Activated naive CD8-positive, alpha-beta T cell treated with anti-CD3 and anti-CD28 coated beads, Interleukin-2, amount 10 ng/mL, durations not matched to agents 7 days and 5 days (primary cell): Measurements from ENCODE around the gene CLIC3. TPM values are rescaled to one million over a fixed set of nuclear protein-coding genes. Genes with fewer than 3 reads are reported as not detected.

Experiments used
- ATAC-seq: fragments of 150-1000 bp; cut with Tn5 transposase; one replicate; pipeline ENCODE4 v1.10.0; 2021; ENCODE audit warnings: low read depth, moderate library complexity
- POLR2A ChIA-PET: fragments of 350-600 bp; sonication (Branson Sonifier 250); formaldehyde crosslinking; loops from one replicate; lab custom pipeline; 2021; ENCODE audit warnings: antibody characterized with exemption; lab: Charles Lee
- DNase-seq: peaks from one replicate; pipeline ENCODE4 v3.0.0; 2021
- H3K27ac Mint-ChIP-seq: one replicate; pipeline ENCODE4 v1.8.0; 2022; ENCODE audit warnings: mild to moderate bottlenecking, mixed read lengths
- H3K27me3 Mint-ChIP-seq: one replicate; pipeline ENCODE4 v1.8.0; 2022; ENCODE audit warnings: mild to moderate bottlenecking, moderate library complexity, mixed read lengths
- H3K36me3 Mint-ChIP-seq: one replicate; pipeline ENCODE4 v1.8.0; 2021; ENCODE audit warnings: mild to moderate bottlenecking, mixed read lengths
- H3K4me1 Mint-ChIP-seq: one replicate; pipeline ENCODE4 v1.8.0; 2021; ENCODE audit warnings: mixed read lengths
- H3K4me3 Mint-ChIP-seq: one replicate; pipeline ENCODE4 v1.8.0; 2022; ENCODE audit warnings: mild to moderate bottlenecking, moderate library complexity, mixed read lengths
- H3K9me3 Mint-ChIP-seq: one replicate; pipeline ENCODE4 v1.8.0; 2021; ENCODE audit warnings: mixed read lengths
- total RNA-seq, 2 experiments: library from RNA; stranded (reverse); gene quantifications; one replicate each; pipeline ENCODE4 v1.2.3, GENCODE V29; 2021

CLIC3 gene
- 10 to 100 TPM; 13.3 to 14.7 TPM for total RNA-seq

DNA sequence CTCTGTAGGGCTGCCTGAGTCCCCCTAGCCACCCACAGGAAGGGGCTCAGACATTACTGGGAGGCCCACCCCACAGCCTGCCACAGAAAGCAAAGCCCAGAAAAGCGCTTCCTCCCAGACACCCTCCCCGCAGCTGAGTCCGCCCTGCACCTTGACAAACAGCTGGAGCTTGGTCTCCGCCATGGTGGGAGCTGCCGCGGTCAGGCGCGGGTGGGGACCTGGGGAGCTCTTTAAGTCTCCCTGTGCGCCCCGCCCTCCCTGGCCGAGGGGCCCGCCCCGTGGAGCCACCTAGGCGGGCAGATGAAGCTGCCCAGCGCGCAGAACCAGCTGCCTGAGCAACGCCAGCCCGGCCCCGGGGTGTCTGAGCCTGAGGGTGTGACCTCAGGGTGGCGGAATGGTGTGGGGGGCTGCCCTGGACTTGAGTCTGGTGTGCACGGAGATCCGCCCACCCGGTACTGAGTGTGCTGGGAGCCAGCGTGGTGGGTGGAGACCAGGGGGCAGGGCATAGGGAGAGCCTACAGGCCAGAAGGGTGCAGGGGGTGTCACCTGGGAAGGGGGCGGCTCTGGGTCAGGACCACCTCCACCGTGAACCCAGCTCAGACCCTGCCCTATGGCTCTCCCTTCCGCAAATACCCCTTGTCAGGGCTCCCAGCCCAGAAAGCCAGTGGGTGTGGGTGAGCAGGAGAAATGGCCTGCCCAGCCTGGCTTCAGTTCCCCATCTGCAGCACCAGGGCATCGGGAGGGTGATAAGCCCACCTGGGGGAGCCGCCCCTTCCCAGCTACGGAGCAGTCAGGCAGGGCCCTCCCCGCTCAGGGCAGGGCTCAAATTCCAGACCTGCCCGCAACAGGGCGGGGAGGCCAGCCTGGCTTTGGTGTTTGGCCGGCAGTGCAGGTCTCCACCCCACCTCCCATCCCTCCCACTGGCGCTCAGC, at the start of gene CLIC3:
Gene CLIC3 (minus strand): TSS at position 208 of the 932 bp plus-strand sequence. CDS start 25 bp downstream, at position 183.
- peaks cover 34% of the 10 kb centered on the region for H3K4me1 Mint-ChIP-seq
- POLR2A ChIA-PET: interaction anchor here (0.9 to 1.7 kb wide), 11 partner anchors 18 to 133 kb away, joined by 3 to 10 read pairs (median 3); partner anchors contain the start of genes C8G and MAN1B1
- no peaks in the 10 kb centered on the region for H3K9me3 Mint-ChIP-seq
- peak; percentile 73 for DNase-seq
- ATAC-seq: peak; percentile 10
- peak within 1 kb of the TSS; percentile 64 for H3K4me3 Mint-ChIP-seq
- peaks cover 2% of the 10 kb centered on the region for H3K36me3 Mint-ChIP-seq
- H3K27ac Mint-ChIP-seq: peak within 1 kb of the TSS; percentile 82
- H3K27me3 Mint-ChIP-seq: peaks cover 2% of the 10 kb centered on the region

GRCh38 chr9:137045294-137046087, 49.1 kb upstream of the CLIC3 start:
- Mint-ChIP-seq H3K27me3 (peaks cover 31% of the 10 kb centered on the region), H3K27ac (no peak overlapping the region), H3K4me1 (peaks cover 10% of the 10 kb centered on the region), H3K36me3 (no peaks in the 10 kb centered on the region), H3K4me3 (peak overlapping the region; percentile 71), H3K9me3 (no peaks in the 10 kb centered on the region)
- ATAC-seq: peak; percentile 23
- DNase-seq: no peak
- POLR2A ChIA-PET: interaction anchor here (0.6 to 1.4 kb wide), 3 partner anchors 19 to 80 kb away, joined by 3 to 5 read pairs (median 4); partner anchors contain the start of gene SAPCD2

DNA sequence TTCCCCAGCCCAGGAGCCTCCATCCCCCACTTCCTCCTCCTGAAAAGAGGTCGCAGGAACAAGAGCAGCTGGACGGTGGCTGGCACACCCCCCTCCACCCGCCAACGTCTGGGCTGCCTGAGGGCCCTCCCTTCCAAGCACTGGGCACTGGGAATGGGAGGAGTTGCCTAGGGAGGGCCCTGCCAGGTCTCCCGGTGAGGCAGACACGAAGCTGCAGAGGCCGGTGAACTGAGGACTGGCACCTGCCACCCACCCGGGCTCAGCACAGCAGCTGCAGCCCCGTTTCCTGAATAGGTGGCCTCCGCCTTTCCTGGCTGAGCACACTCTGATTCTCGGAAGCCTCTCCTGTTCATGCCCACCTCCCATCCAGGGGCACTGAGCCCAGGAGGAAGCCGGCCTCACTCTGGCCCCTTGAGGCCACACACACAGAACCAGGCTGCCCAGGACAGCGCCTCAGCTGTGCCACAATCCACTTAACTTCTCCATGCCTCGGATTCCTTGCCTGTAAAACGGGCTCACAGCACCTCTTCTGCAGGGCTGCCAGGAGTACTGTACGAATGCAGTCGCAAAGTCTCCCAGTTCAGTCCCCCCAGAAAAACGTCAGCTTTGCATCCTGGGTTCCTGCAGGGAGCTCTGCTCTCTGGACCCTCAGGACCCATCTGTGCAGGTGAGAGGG, 48.3 kb upstream of the CLIC3 start:
- peak overlapping the region; percentile 71 for H3K4me3 Mint-ChIP-seq
- DNase-seq: peak; percentile 48
- H3K27ac Mint-ChIP-seq: no peak overlapping the region
- H3K27me3 Mint-ChIP-seq: peaks cover 24% of the 10 kb centered on the region
- no peaks in the 10 kb centered on the region for H3K36me3 Mint-ChIP-seq
- peaks cover 10% of the 10 kb centered on the region for H3K4me1 Mint-ChIP-seq
- no peak for ATAC-seq
- no peaks in the 10 kb centered on the region for H3K9me3 Mint-ChIP-seq
- POLR2A ChIA-PET: interaction anchor here (0.6 to 1.0 kb wide), 2 partner anchors 26 to 79 kb away, joined by 3 to 4 read pairs; partner anchors contain the start of gene SAPCD2

GRCh38 chr9:137044037-137044436, 47.7 kb upstream of the CLIC3 start:
- H3K9me3 Mint-ChIP-seq: no peaks in the 10 kb centered on the region
- H3K27ac Mint-ChIP-seq: no peak overlapping the region
- ATAC-seq (no peak), DNase-seq (no peak)
- H3K4me3 Mint-ChIP-seq: no peak overlapping the region
- H3K4me1 Mint-ChIP-seq: peaks cover 8% of the 10 kb centered on the region
- H3K27me3 Mint-ChIP-seq: peaks cover 20% of the 10 kb centered on the region
- POLR2A ChIA-PET: interaction anchor here (1.0 kb wide), 1 partner anchor 26 kb away, joined by 3 read pairs; the partner anchor contains the start of gene SAPCD2
- no peaks in the 10 kb centered on the region for H3K36me3 Mint-ChIP-seq

GRCh38 chr9:137042751-137043727, 46.7 kb upstream of the CLIC3 start:
- ATAC-seq: no peak

GRCh38 chr9:137041124-137041523, 44.8 kb upstream of the CLIC3 start:
- Mint-ChIP-seq H3K27ac (no peak overlapping the region), H3K4me1 (peaks cover 8% of the 10 kb centered on the region), H3K36me3 (no peaks in the 10 kb centered on the region), H3K27me3 (peaks cover 7% of the 10 kb centered on the region), H3K9me3 (no peaks in the 10 kb centered on the region), H3K4me3 (no peak overlapping the region)
- DNase-seq: no peak
- ATAC-seq: no peak
- POLR2A ChIA-PET: no interaction called here

More at GRCh38 chr9:137042751-137043727, 46.7 kb upstream of the CLIC3 start:
- H3K36me3 Mint-ChIP-seq: no peaks in the 10 kb centered on the region
- H3K4me1 Mint-ChIP-seq: peaks cover 8% of the 10 kb centered on the region
- POLR2A ChIA-PET: no interaction called here
- no peak overlapping the region for H3K4me3 Mint-ChIP-seq
- peaks cover 16% of the 10 kb centered on the region for H3K27me3 Mint-ChIP-seq
- H3K27ac Mint-ChIP-seq: no peak overlapping the region
- DNase-seq: no peak
- H3K9me3 Mint-ChIP-seq: no peaks in the 10 kb centered on the region

- ATAC-seq (no peak), DNase-seq (no peak)
- POLR2A ChIA-PET: no interaction called here
- Mint-ChIP-seq H3K36me3 (no peaks in the 10 kb centered on the region), H3K4me3 (no peak overlapping the region), H3K27ac (no peak overlapping the region), H3K27me3 (peaks cover 7% of the 10 kb centered on the region), H3K9me3 (no peaks in the 10 kb centered on the region), H3K4me1 (peaks cover 8% of the 10 kb centered on the region)
These were observed 44.2 kb upstream of the CLIC3 start for GRCh38 chr9:137040568-137040967.

DNA sequence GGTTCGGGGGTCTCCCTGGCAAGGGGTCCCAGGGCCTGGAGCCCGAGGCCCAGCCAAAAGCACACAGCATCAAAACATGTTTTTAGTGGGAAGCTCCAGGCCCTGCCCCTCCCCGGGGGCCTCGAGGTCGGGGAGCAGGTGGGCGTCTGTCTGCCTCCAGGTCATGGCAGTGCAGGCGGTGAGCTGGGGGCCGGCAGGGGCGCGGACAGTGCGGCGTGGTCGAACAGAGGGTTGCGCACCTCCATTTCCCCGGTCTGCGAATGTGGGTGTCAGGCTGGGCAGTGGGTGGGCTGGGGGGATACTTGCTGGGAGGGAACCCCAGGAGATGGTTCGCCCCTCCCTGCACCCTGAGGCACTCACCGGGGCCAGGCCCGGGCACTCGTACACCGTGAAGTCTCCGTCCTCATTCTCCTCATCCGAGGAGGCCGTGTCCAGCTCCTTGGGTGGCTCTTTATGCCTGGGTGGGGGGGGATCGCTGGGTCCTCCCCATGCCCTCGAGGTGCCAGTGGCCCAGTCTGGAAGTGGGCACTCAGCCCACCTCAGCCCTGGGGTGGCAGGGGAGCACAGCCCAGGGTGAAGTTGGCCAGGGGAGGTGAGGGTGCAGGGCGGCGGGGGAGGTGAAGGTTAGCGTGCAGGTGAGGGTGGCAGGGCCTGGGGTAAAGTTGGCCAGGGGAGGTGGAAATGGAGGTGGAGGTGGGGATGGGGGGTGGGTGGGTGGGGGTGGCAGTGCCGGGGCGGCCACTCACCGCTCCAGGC, 43.4 kb upstream of the CLIC3 start:
- no peak overlapping the region for H3K27ac Mint-ChIP-seq
- POLR2A ChIA-PET: no interaction called here

GRCh38 chr9:137038916-137039315, 42.5 kb upstream of the CLIC3 start:
- H3K36me3 Mint-ChIP-seq: no peaks in the 10 kb centered on the region
- no peak for DNase-seq
- H3K27ac Mint-ChIP-seq: no peak overlapping the region
- H3K9me3 Mint-ChIP-seq: no peaks in the 10 kb centered on the region
- no peak overlapping the region for H3K4me3 Mint-ChIP-seq
- POLR2A ChIA-PET: interaction anchor here (1.0 kb wide), 1 partner anchor 10 kb away, joined by 3 read pairs; no protein-coding TSS in a partner anchor
- H3K4me1 Mint-ChIP-seq: peaks cover 5% of the 10 kb centered on the region
- ATAC-seq: no peak
- H3K27me3 Mint-ChIP-seq: peaks cover 1% of the 10 kb centered on the region

More for the DNA sequence above, 43.4 kb upstream of the CLIC3 start:
- ATAC-seq: no peak
- Mint-ChIP-seq H3K27me3 (peaks cover 3% of the 10 kb centered on the region), H3K9me3 (no peaks in the 10 kb centered on the region), H3K4me1 (peaks cover 6% of the 10 kb centered on the region), H3K36me3 (no peaks in the 10 kb centered on the region), H3K4me3 (no peak overlapping the region)
- DNase-seq: no peak

DNA sequence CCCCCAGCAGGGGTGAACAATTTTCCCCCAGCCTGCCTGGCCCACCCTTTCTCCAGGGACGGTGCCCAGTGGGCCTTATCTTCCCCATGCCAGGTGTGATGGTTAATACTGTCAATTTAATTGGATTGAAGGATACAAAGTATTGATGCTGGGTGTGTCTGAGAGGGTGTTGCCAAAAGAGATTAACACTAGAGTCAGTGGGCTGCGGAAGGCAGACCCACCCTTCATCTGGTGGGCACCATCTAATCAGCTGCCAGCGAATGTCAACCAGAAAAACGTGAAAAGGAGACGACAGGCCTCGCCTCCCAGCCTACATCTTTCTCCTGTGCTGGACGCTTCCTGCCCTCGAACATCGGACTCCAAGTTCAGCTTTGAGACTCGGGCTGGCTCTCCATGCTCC, 41.1 kb upstream of the CLIC3 start:
- Mint-ChIP-seq H3K27me3 (no peaks in the 10 kb centered on the region), H3K36me3 (no peaks in the 10 kb centered on the region), H3K4me1 (peaks cover 8% of the 10 kb centered on the region), H3K9me3 (no peaks in the 10 kb centered on the region), H3K27ac (no peak overlapping the region), H3K4me3 (no peak overlapping the region)
- POLR2A ChIA-PET: interaction anchor here (1.3 kb wide), 1 partner anchor 21 kb away, joined by 3 read pairs; no protein-coding TSS in a partner anchor
- DNase-seq: no peak
- no peak for ATAC-seq

DNA sequence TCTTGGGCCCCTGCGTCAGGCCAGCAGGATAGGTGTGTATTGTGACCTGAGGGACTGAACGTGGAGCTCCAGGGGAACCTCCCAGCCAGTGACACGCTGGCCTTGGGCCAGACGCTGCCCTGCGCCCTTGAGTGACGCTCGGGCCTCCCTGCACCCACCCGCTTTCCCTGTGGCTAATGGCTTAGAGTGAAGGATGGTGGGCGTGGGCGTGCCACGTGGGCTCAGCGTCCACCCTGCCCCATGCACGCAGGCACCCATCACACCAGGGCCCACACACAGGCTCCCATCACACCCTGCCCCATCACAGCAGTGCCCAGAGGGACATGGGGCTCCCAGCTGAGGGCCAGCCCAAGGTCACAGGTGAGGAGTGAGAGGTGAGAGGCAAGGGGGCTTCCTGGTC, 40.7 kb upstream of the CLIC3 start:
- Mint-ChIP-seq H3K36me3 (no peaks in the 10 kb centered on the region), H3K9me3 (no peaks in the 10 kb centered on the region), H3K27ac (no peak overlapping the region), H3K27me3 (no peaks in the 10 kb centered on the region), H3K4me1 (peaks cover 9% of the 10 kb centered on the region), H3K4me3 (no peak overlapping the region)
- POLR2A ChIA-PET: interaction anchor here (0.6 to 1.3 kb wide), 3 partner anchors 9 to 89 kb away, joined by 3 to 4 read pairs (median 3); no protein-coding TSS in a partner anchor
- DNase-seq (no peak), ATAC-seq (no peak)
